ENCODE data around the gene HELZ.

GRCh38 chr17:67148352-67148751 is 96.6 kb downstream of the HELZ start:
- no peak for TF ChIP-seq YY1 (IDR thresholded peaks at IDR 0.05; ENCODE audit: insufficient read depth, insufficient read length)
- no peak for TF ChIP-seq ZNF274 (IDR thresholded peaks at IDR 0.05; ENCODE audit: low read depth, low read length)

Measured in NT2/D1 (cell line).